Trophoblast cell (in vitro differentiated cells and primary cell): ENCODE results near the gene CALML5.

Experiments used
- DNase-seq, 2 donors: peaks; one replicate each; pipeline ENCODE4 v3.0.0-alpha.2; 2016
- H2AFZ ChIP-seq: 2 replicates; pipeline ENCODE4 v1.6.1; 2013; ENCODE audit warnings: low read length, moderate library complexity, mild to moderate bottlenecking; ENCODE audit not compliant: insufficient read depth, poor library complexity
- H2AK5ac ChIP-seq: 2 replicates; pipeline ENCODE4 v1.6.1; 2013; ENCODE audit warnings: mild to moderate bottlenecking, low read length
- H2BK120ac ChIP-seq: 2 replicates; pipeline ENCODE4 v1.6.1; 2013; ENCODE audit warnings: low read length, mild to moderate bottlenecking, moderate library complexity; ENCODE audit not compliant: insufficient read depth, poor library complexity
- H2BK12ac ChIP-seq: 2 replicates; pipeline ENCODE4 v1.6.1; 2013; ENCODE audit warnings: mild to moderate bottlenecking, low read length, moderate library complexity
- H2BK5ac ChIP-seq: 2 replicates; pipeline ENCODE4 v1.6.1; 2013; ENCODE audit warnings: low read length, low read depth, moderate library complexity, mild to moderate bottlenecking; ENCODE audit not compliant: poor library complexity
- H3K14ac ChIP-seq: 2 replicates; pipeline ENCODE4 v1.6.1; 2013; ENCODE audit warnings: mild to moderate bottlenecking, low read length
- H3K18ac ChIP-seq: 2 replicates; pipeline ENCODE4 v1.6.1; 2013; ENCODE audit warnings: mild to moderate bottlenecking, low read length
- H3K23ac ChIP-seq: 2 replicates; pipeline ENCODE4 v1.6.1; 2013; ENCODE audit warnings: low read length
- H3K27ac ChIP-seq: 2 replicates; pipeline ENCODE4 v1.5.1; 2013; ENCODE audit warnings: low read depth, mild to moderate bottlenecking, inconsistent platforms, low read length, moderate library complexity
- H3K27me3 ChIP-seq: 2 replicates; pipeline ENCODE4 v1.6.1; 2013; ENCODE audit warnings: inconsistent platforms, mild to moderate bottlenecking, low read length, moderate library complexity; ENCODE audit not compliant: insufficient read depth
- H3K36me3 ChIP-seq, 2 experiments: 1 replicate in 1 of 2; 2 replicates in 1 of 2; pipeline ENCODE4 v1.6.1; 2013; ENCODE audit warnings: low read length in 2 of 2, mild to moderate bottlenecking in 2 of 2, moderate library complexity in 1 of 2; ENCODE audit not compliant: insufficient read depth in 2 of 2, control insufficient read depth in 1 of 2
- H3K4ac ChIP-seq: 2 replicates; pipeline ENCODE4 v1.6.1; 2013; ENCODE audit warnings: low read depth, mild to moderate bottlenecking, low read length, moderate library complexity
- H3K4me1 ChIP-seq, 2 experiments: 1 replicate in 1 of 2; 2 replicates in 1 of 2; pipeline ENCODE4 v1.6.1; 2013; ENCODE audit warnings: low read length in 2 of 2, mild to moderate bottlenecking in 2 of 2, moderate library complexity in 1 of 2; ENCODE audit not compliant: insufficient read depth in 2 of 2, control insufficient read depth in 1 of 2
- H3K4me2 ChIP-seq: 2 replicates; pipeline ENCODE4 v1.6.1; 2013; ENCODE audit warnings: inconsistent platforms, mild to moderate bottlenecking, low read length, moderate library complexity
- H3K4me3 ChIP-seq: 2 replicates; pipeline ENCODE4 v1.5.1; 2013; ENCODE audit warnings: mild to moderate bottlenecking, low read depth, low read length, inconsistent platforms
- H3K79me1 ChIP-seq: one replicate; pipeline ENCODE4 v1.6.1; 2013; ENCODE audit warnings: low read length
- H3K79me2 ChIP-seq: 2 replicates; pipeline ENCODE4 v1.6.1; 2013; ENCODE audit warnings: low read length, mild to moderate bottlenecking; ENCODE audit not compliant: control insufficient read depth, insufficient read depth, poor library complexity
- H3K9ac ChIP-seq: 2 replicates; pipeline ENCODE4 v1.6.1; 2013; ENCODE audit warnings: mild to moderate bottlenecking, low read length
- H3K9me3 ChIP-seq: 2 replicates; pipeline ENCODE4 v1.6.1; 2013; ENCODE audit warnings: low read depth, mild to moderate bottlenecking, control low read depth, inconsistent platforms, low read length; ENCODE audit not compliant: insufficient read depth
- H4K12ac ChIP-seq: 2 replicates; pipeline ENCODE4 v1.6.1; 2013; ENCODE audit warnings: low read depth, mild to moderate bottlenecking, low read length, moderate library complexity
- H4K8ac ChIP-seq: 2 replicates; pipeline ENCODE4 v1.6.1; 2013; ENCODE audit warnings: low read depth, mild to moderate bottlenecking, low read length, moderate library complexity
- H4K91ac ChIP-seq: one replicate; pipeline ENCODE4 v1.6.1; 2013; ENCODE audit warnings: low read depth, mild to moderate bottlenecking, low read length, moderate library complexity
- WGBS: extraction: QIAGEN DNeasy Blood & Tissue Kit; methylation state at CpG from one replicate; pipeline ENCODE4 v1.1.7; 2013; ENCODE audit warnings: missing lambda C conversion rate; ENCODE audit not compliant: insufficient read length, insufficient coverage; ENCODE audit errors: extremely low coverage; 5-methylcytosine and 5-hydroxymethylcytosine counted together

The CALML5 gene

GRCh38 chr10:5461203-5461588, 38.2 kb downstream of the CALML5 start:
- no peak overlapping the region for H3K4ac ChIP-seq

GRCh38 chr10:5460468-5461202, 38.7 kb downstream of the CALML5 start:
- Histone ChIP-seq H3K27ac (peak overlapping the region; percentile 40), H2AFZ (no peak overlapping the region), H3K14ac (no peak overlapping the region), H3K9ac (no peak overlapping the region), H3K36me3 (peaks cover 15 to 31% of the 10 kb centered on the region in 2 experiments), H3K4ac (no peak overlapping the region), H3K4me1 (peaks cover 22 to 36% of the 10 kb centered on the region in 2 experiments), H4K91ac (no peak overlapping the region), H3K18ac (no peak overlapping the region), H2BK12ac (peak overlapping the region; percentile 51), H3K4me2 (no peak overlapping the region), H4K8ac (no peak overlapping the region), H3K79me1 (peaks cover 36% of the 10 kb centered on the region), H3K23ac (no peak overlapping the region), H2AK5ac (no peak overlapping the region), H3K27me3 (no peaks in the 10 kb centered on the region), H4K12ac (no peak overlapping the region), H3K4me3 (no peak overlapping the region), H3K79me2 (peaks cover 7% of the 10 kb centered on the region), H3K9me3 (no peaks in the 10 kb centered on the region), H2BK5ac (peak overlapping the region; percentile 6), H2BK120ac (no peak overlapping the region)
- DNase-seq = no peak
- no CpG with 5 or more reads among the region's 14 CpGs for WGBS

More at GRCh38 chr10:5461203-5461588, 38.2 kb downstream of the CALML5 start:
- Histone ChIP-seq H3K9me3 (no peaks in the 10 kb centered on the region), H2BK120ac (no peak overlapping the region), H3K79me1 (peaks cover 40% of the 10 kb centered on the region), H2AK5ac (no peak overlapping the region), H4K91ac (peak overlapping the region; percentile 33), H3K4me1 (peaks cover 23 to 36% of the 10 kb centered on the region in 2 experiments), H4K8ac (no peak overlapping the region), H3K36me3 (peaks cover 12 to 27% of the 10 kb centered on the region in 2 experiments), H3K27ac (peak overlapping the region; percentile 93), H3K23ac (no peak overlapping the region), H3K79me2 (peaks cover 9% of the 10 kb centered on the region), H3K18ac (no peak overlapping the region), H3K4me3 (no peak overlapping the region), H3K27me3 (no peaks in the 10 kb centered on the region), H3K4me2 (no peak overlapping the region), H3K9ac (no peak overlapping the region), H2AFZ (no peak overlapping the region), H3K14ac (no peak overlapping the region), H4K12ac (no peak overlapping the region), H2BK12ac (peak overlapping the region; percentile 23), H2BK5ac (no peak overlapping the region)
- no CpG with 5 or more reads among the region's 4 CpGs for WGBS
- peak; percentile 75 to 80 for DNase-seq

- no peak overlapping the region for H3K18ac ChIP-seq
Observed at GRCh38 chr10:5458949-5459747, 40.2 kb downstream of the CALML5 start.

GRCh38 chr10:5458425-5458824, 40.9 kb downstream of the CALML5 start:
- Histone ChIP-seq H4K8ac (no peak overlapping the region), H3K9ac (no peak overlapping the region), H3K14ac (no peak overlapping the region), H4K12ac (no peak overlapping the region), H3K27me3 (no peaks in the 10 kb centered on the region), H3K9me3 (no peaks in the 10 kb centered on the region), H2BK120ac (no peak overlapping the region), H4K91ac (no peak overlapping the region), H2BK12ac (no peak overlapping the region), H2BK5ac (no peak overlapping the region), H2AK5ac (no peak overlapping the region), H3K4me2 (no peak overlapping the region), H2AFZ (no peak overlapping the region), H3K79me1 (peaks cover 20% of the 10 kb centered on the region), H3K36me3 (peaks cover 20 to 45% of the 10 kb centered on the region in 2 experiments), H3K23ac (no peak overlapping the region), H3K18ac (no peak overlapping the region), H3K4me1 (peaks cover 12 to 20% of the 10 kb centered on the region in 2 experiments), H3K4ac (no peak overlapping the region), H3K27ac (no peak overlapping the region), H3K79me2 (peaks cover 4% of the 10 kb centered on the region), H3K4me3 (no peak overlapping the region)
- WGBS = no CpG with 5 or more reads among the region's 1 CpG
- DNase-seq = no peak

More at GRCh38 chr10:5458949-5459747, 40.2 kb downstream of the CALML5 start:
- WGBS = no CpG with 5 or more reads among the region's 8 CpGs
- Histone ChIP-seq H3K79me2 (peaks cover 4% of the 10 kb centered on the region), H4K12ac (no peak overlapping the region), H2BK12ac (no peak overlapping the region), H3K4me2 (no peak overlapping the region), H3K4me1 (peaks cover 13 to 23% of the 10 kb centered on the region in 2 experiments), H3K23ac (no peak overlapping the region), H3K4me3 (no peak overlapping the region), H3K9me3 (no peaks in the 10 kb centered on the region), H3K4ac (no peak overlapping the region), H2BK120ac (no peak overlapping the region), H4K8ac (no peak overlapping the region), H3K14ac (no peak overlapping the region), H3K27me3 (no peaks in the 10 kb centered on the region), H2AK5ac (no peak overlapping the region), H3K79me1 (peaks cover 24% of the 10 kb centered on the region), H2AFZ (no peak overlapping the region), H3K9ac (no peak overlapping the region), H3K36me3 (peaks cover 17 to 38% of the 10 kb centered on the region in 2 experiments), H4K91ac (no peak overlapping the region), H2BK5ac (no peak overlapping the region), H3K27ac (peak overlapping the region; percentile 55)
- no peak for DNase-seq
